Fibroblast of mammary gland (primary cell): ENCODE results near the gene STAU1.

Experiments
- DNase-seq: peaks from one replicate; pipeline ENCODE4 v3.0.0-alpha.2; 2010; ENCODE audit warnings: low read depth
- H3K4me3 ChIP-seq: 2 replicates; pipeline ENCODE4 v1.5.1; 2011; ENCODE audit warnings: low read depth, mild to moderate bottlenecking, low read length, moderate library complexity; ENCODE audit not compliant: control insufficient read depth
- CTCF ChIP-seq: conservative IDR thresholded peaks from 2 replicates; pipeline ENCODE4 v1.5.1; 2011; ENCODE audit warnings: low read depth, low read length, inconsistent platforms; ENCODE audit not compliant: control insufficient read depth, insufficient read depth

Gene STAU1

DNA sequence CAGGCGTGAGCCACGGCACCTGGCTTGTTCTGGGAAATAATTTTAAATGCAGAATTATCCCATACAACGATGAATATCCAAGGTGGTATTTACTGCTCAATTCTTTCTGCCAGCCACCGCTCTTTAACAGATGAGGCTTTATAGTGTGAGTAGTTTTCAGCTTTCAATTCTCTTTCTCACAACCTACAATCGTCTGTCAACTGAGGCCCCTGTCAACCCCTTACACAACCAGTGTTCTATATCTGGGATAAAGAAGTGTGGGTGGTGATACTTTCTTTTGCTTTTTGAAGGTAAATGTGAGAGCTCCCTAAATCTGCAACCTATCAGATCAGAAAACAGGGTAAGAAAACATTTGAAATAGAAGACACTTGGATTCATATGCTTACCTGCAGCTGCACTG, 22.5 kb downstream of the STAU1 start:
- DNase-seq: no peak
- TF ChIP-seq CTCF: no peak
- no peak overlapping the region for H3K4me3 ChIP-seq

DNA sequence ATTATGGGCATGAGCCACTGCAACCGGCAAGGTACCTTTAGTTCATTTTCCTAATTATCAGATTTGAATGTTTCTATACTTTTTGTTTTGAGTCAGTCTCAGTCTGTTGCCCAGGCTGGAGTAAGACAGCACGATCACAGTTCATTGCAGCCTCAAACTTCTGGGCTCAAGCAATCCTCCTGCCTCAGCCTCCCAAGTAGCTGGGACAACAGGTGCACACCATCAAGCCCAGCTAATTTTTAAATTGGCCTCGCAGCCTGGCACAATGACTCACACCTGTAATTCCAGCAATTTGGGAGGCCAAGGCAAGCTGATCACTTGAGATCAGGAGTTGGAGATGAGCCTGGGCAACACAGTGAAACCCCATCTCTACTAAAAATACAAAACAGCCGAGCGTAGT, 24.4 kb downstream of the STAU1 start:
- TF ChIP-seq CTCF: no peak
- no peak for DNase-seq
- no peak overlapping the region for H3K4me3 ChIP-seq

DNA sequence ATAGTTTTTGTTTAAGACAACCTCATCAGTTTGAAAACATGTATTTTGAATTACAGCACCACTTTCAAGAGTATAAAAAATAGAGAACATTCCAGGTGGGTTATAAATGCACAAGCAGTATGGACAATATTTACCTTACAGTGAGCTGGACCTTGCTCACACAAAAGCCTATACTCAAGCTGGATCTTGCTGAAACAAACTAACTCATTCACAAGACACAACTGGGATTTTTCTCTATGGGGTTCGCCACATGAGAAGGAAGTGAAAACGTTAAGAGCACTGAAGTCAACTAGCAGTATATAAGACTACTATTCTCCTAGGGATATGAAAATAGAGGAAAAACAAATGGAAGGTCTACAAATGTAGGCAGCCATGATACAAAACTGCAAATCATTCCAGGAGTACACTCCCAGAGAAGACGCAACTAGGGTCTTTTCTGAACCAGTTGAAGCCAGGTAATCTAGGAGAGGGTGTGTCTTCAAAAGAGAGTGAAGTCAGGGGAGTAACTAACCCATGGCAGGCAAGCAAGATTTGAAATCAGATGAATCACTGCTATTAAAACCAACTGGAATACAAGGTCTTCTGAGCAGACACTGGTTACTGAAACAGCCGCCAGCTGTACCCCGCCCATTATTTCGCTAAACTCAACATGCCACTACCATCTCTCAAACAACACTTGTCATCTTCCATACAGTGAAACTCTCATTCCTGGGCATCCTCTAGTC, 26.5 kb downstream of the STAU1 start:
- H3K4me3 ChIP-seq: no peak overlapping the region
- peak; percentile 26 for DNase-seq
- TF ChIP-seq CTCF: no peak

GRCh38 chr20:49160057-49160929, 27.8 kb downstream of the STAU1 start:
- no peak overlapping the region for H3K4me3 ChIP-seq
- TF ChIP-seq CTCF: no peak
- no peak for DNase-seq

DNA sequence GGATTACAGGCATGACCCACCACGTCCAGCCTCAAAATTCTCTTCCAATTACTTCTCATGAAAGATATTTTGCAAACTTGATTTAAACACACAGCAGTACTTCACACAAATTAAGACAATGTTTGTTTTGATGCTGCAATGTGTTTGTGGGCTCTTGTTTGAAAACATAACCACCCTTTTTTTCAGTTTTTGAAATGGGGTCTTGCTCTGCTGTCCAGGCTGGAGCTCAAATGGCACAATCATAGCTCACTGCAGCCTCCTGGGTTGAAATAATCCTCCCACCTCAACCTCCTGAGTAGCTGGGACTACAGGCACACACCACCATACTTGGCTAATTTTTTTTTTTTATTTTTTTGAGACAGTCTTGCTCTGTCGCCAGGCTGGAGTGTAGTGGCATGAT, 31.0 kb downstream of the STAU1 start:
- H3K4me3 ChIP-seq: no peak overlapping the region
- no peak for DNase-seq
- TF ChIP-seq CTCF: no peak

DNA sequence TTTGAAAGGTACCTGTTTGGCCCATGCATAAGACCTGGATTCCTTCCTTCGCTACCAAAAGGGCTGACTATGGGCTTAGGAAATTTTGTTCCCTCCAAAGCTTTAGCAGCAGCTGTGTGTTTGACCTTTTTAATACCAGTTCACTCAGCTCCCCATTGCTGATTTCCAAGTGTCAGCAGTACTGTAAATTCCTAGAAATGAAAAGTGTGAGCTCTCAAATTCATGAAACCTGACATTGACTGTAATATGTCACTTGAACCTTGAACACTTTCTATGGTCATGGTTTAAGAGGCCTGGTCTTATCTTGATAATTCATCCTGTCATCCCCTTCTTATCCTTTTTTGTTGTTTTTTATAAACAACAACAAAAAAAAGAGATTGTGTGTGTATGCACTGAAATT, 31.7 kb downstream of the STAU1 start:
- H3K4me3 ChIP-seq: no peak overlapping the region
- DNase-seq: no peak
- no peak for TF ChIP-seq CTCF

DNA sequence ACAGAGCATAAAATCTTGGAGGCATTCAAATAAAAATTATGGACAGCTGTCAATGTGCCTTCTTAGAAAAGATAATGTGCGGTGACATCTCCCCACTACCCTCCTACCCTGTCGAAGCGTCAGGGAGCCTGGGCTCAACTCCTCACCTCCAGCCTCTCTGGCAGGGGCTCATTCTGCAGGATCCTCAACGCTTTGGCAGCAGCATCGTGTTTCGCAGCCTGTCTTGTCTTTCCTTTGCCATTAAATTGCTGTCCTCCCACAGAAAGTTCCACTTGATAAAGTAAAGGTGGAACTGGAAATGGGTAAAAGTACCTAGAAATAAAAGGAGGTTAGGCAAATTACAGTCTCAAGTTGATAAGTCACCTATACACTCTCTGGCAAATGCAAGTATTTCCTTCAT, 36.7 kb downstream of the STAU1 start:
- DNase-seq: no peak
- TF ChIP-seq CTCF: no peak
- no peak overlapping the region for H3K4me3 ChIP-seq
